NCI-H2196 (cell line): ENCODE data around the gene DBT.
"Not testable (repeated sequence)": the region's sequence is repeated elsewhere in the genome, so short reads cannot be mapped to it uniquely, and the experiment has no call there.

ENCODE experiments used
- DNase-seq: peaks from one replicate; lab custom pipeline; 2025; ENCODE audit not compliant: unreplicated experiment; lab: John Stamatoyannopoulos, UW

Gene DBT

DNA sequence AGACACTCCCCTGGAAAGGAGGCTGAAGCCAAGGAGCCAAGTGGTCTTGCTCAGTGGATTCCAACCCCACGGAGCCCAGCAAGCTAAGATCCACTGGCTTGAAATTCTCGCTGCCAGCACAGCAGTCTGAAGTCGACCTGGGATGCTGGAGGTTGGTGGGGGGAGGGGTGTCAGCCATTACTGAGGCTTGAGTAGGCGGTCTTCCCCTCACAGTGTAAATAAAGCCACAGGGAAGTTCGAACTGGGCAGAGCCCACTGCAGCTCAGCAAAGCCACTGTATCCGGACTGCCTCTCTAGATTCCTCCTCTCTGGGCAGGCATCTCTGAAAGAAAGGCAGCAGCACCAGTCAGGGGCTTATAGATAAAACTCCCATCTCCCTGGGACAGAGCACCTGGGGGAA, 49.6 kb downstream of the DBT start:
- DNase-seq: not testable (repeated sequence)

DNA sequence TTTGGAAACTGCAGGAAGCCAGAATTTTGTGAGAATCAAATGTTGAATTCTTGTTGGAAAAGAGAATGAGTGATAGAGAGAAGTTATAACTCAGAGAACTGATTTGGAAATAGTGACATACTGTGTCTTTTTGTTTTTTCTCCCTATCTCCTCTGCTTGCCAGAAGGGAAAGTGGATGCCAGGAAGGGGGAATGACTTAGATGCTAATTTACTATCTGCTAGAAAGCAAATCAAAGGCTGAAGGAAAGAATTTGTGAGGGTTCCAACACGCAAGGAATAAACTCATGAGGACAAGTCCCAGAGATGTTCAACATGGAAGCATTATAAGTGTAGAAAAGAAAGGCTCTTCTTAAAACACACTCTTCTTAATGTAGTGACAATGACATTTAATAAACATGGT, 51.0 kb downstream of the DBT start:
- DNase-seq: no peak

DNA sequence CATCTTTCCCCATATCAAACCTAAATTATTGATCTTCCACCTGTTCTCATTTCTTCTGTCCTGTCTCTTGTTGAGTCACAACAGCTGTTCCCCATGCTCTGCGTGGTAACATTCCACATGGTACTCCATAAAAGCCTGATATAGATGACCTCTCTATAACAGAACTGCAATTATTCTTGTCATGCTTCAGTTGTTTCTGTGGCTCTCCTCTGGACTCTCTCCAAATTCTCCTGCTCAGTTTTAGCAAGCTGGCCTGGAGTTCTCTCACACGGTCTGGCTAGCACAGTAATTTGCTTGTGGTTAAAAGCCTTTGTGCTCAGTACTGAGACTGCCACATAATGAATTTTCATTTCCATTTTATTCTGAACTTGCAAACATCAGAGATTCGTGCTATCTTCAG, 61.0 kb downstream of the DBT start:
- peak; percentile 78 for DNase-seq

DNA sequence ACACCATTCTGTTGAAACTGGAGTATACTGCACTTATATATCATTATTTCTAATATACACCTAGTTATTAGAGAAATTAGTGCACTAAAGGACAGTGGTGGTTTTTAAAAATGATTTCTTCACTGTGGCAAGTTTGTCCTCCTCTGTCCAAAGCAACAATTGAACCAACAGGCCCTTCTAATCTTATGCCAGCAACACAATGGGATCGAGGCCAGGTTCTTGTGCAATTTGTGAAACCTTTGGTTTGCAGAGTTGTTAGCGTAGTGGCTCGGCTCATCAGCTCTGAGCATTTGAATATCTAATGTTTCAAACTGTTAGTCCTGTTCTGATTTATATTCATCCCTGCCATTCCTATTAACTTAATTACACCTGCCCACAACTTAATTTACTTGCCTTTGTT, 61.7 kb downstream of the DBT start:
- DNase-seq: peak; percentile 40

DNA sequence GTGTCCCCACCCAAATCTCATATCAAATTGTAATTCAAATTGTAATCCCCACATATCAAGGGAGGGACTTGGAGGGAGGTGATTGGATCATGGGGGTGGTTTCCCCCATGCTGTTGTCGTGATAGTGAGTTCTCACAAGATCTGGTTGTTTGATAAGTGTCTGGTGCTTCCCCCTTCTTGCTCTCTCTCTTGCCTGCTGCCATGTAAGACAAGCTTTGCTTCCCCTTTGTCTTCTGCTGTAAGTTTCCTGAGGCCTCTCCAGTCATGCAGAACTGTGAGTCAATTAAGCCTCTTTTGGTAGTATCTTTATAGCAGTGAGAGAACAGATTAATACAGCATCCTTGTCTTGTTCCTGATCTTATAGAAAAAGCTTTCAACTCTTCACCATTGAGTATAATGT, 65.1 kb downstream of the DBT start:
- no peak for DNase-seq

DNA sequence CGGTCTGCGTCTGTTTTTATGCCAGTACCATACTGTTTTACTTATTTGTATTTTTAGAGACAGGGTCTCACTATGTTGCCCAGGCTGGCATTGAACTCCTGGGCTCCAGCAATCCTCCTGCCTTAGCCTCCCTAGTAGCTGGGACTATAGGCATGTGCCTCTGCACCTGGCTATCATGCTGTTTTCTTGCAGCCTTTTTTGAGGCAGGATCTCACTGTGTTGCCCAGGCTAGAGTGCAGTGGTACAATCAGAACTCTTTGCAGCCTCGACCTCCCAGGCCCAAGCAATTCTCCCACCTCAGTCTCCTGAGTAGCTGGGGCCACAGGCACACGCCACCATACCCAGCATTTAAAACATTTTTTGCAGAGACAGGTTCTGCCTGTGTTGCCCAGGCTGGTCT, 66.3 kb downstream of the DBT start:
- DNase-seq: no peak

DNA sequence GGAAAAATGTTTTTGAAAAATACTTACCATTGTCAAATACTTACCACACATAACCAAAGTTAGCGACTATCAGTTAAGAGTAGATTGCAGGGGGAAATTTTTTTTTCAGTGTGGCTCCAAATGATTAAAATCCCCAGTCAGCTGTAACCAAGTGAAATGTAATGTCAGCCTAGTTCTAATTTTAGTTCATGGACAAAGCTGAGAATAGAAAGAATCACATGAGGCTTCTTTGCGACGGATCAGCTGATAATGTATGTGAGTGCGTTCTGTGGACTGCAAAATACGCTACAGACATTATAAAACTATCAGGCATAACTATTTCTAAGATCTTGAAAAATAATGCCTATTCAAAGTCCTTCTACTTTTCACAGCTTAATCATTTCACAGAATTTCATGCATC, 71.5 kb downstream of the DBT start, which contains the start of gene LRRC39:
LRRC39 (minus strand) TSS at position 166 of the 400 bp plus-strand sequence. CDS start 9,740 bp downstream, outside the sequence.
- no peak for DNase-seq

DNA sequence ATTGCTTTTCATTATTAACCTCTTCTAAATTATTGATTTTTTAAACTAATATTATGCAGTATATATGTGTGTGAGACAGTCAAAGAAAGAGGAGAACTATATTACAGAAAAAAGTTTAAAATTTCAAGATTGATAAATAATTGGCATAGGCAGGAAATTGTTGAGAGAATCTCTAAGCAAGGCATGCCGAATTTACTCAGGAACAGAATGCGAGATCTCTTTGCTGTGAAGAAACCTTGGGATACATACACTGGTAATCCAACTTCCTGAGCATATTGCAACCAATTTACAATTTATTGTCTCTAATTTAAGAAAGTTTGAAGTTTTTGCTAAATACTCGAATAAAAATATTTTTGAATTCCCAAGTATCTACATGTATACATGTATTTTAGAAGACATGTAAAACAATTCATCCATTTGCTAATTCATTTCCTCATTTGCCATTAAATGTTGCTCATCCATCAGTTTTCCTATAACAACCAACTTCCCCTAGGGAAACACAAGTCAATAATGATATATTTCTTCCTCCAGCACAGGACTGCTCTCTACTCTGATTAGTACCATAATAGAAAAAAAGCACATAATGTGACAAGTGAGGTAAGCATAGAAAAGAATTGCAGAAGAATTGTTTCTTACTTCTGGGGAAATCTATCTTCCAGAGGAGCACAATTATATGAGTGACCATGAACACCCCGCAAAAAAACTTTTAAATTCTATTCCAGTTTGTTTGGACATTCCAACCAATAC, 72.2 kb downstream of the DBT start:
- DNase-seq: no peak

DNA sequence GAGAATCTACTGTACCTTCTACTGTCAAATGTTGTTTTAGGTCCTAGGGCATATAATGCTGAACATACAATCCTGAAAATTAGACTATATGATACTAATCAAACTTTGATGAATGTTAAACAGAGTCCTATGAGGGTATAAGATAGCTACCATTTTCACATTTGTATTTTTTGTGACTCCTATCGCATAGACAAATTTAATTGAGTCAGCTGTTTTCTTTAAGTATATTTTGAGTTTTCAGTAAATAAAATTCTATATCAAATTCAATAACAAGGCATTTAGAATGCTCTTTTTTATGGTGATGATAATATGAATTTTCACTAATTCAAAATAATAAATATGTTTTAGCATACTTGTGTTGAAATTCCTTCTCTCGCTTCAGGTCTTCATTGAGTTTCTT, 81.6 kb downstream of the DBT start:
- DNase-seq: no peak

DNA sequence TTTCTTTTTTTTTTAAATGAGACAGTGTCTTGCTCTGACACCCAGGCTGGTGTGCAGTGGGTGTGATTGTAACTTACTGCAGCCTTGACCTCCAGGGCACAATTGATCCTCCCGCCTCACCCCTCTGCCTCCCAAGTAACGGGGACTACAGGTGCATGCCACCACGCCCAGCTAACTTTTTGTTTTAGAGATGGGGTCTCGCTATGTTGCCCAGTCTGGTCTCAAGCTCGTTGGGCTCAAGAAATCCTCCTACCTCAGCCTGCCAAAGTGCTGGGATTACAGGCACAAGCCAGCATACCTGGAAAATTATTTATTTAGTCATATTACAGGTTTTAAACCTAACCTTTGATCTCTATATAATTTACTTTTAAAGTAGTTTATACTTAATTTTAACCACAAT, 84.9 kb downstream of the DBT start:
- DNase-seq: no peak

DNA sequence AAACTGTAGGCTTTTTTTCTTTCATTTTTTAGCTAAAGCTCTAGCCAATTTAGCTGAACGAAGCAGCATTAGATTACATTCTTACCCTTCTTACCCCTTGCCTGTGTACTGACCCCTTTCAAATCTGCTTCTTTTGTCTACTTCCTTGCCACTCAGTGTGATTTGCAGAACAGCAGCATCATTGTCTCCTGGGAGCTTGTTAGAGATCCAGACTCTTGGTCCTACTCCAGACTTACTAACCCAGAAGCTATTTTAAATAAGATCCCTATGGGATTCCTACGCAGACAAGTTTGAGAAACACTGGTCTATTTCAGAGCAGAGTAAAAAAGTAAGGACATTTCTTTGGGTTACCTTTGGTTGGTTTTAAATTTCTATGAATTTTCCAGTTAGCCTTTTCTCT, 85.4 kb downstream of the DBT start:
- DNase-seq: no peak

DNA sequence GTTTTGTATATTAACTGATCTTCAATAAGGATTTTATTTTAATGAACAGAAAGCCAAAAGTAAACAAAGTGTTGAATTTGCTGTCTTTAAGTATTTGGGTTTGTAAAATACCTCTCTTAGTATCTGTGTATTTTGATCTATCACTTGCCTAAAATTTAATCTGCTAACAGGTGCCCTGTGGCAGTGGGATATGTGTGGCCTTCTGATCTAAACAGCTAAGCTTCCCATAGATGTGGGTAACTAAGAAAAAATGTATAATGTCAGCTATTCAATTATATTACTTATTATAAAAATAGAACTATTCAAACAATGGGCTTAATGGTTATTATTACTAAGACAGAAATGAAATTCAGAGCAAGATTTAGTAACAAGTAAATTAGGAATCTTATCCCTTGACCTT, 86.8 kb downstream of the DBT start:
- no peak for DNase-seq

DNA sequence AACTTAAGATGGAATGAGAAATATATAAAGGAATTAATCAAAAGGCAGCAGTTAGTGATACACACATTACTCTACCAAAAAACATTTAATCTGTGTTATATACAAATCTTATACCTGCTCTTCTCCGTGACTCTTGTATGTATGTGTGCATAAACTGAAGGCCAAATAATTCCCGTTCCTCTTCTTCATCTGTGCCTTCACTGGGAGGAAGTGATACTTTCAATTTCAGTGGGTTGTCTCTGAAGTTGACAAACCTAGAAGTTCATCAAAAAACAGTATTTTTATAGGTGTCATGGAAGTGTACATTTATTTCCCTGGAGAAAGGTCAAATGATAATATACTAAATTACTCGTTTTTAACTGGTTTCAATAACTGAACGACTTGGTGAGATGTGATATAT, 97.4 kb downstream of the DBT start:
- no peak for DNase-seq

DNA sequence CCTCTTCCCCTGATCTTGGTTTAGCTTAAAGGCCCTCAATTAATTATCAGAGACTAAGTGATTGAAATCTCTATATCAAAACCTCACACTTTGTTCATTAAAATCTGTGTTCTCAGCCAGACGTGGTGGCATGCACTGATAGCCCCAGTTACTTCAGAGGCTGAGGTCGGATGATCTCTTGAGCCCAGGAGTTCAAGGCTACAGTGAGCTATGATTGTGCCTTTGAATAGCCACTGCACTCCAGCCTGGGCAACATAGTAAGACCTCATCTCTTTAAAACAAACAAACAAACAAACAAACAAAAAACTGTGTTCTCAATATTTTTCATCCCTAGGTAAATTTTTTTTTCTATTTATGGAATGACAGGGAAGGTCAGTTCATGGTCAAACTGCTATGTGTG, 98.0 kb downstream of the DBT start:
- no peak for DNase-seq

DNA sequence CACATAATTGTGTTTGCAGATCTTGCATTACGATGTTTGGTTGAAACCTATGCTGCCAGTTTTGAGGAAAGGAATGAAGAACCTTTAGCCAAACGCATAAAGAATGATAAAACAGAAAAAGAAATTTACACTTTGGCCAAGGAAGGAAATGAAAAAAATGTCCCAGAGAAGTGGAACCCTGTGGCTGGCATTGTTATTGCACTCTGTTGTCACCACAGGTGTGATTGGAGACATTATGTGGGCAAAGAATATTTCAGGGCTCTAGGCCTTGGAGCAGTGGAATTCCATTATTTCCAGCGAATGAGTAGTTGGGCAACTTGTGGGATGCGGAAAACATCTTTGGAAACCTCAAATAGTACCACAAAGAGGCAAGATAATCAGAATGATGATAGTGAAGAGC, 101.8 kb downstream of the DBT start:
- DNase-seq: no peak

DNA sequence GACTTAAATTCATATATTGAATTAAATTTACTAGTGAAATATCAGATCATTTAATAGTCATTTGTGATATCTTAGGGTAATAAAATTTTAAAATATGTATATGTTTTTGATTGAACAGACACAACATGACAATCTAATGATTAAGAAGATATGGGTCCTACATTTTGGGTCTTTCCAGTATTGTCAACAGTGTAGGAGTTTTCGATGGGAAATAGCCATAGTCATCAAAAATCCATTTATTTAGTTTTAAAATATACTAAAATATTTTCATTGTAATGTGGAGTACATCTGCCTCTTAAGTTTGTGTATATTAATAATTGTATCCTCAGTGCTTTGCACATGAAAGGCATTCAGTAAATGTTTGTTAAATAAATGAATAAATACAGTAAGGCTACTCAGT, 102.7 kb downstream of the DBT start:
- DNase-seq: no peak

DNA sequence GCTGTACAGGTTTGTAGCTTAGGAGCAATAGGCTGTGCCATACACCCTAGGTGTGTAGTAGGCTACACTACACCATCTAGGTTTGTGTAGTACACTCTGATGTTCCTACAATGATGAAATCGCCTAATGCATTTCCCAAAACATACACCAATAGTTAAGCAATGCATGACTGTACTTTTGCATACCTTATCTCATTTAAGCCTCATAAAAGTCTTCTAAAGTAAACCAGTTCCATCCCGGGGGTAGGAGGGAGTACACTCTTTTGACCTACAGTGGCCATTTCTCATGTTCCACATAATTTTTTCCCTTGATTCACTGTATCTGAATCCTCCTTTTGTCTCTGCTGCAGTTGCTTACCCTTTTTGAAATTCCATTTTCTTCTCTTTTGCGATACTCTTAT, 104.5 kb downstream of the DBT start:
- no peak for DNase-seq

DNA sequence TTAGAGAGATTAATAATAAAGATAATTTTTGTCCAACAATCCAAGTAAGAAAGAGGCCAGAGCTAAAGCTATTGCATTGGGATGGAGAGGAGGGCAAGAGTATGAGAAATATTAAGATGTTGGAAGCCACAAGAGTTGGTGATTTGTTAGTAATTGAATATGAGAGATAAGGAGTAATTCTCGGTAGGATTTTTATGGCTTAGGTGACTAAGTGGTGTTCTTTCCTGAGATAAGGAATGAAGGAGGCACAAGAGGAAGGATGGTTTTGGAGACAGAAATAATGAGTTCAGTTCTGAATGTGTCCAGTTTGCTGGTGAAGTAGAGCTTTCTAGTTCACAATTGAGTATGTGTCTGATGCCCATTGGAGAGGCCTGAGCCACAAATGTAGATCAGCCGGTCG, 107.3 kb downstream of the DBT start:
- DNase-seq: no peak

DNA sequence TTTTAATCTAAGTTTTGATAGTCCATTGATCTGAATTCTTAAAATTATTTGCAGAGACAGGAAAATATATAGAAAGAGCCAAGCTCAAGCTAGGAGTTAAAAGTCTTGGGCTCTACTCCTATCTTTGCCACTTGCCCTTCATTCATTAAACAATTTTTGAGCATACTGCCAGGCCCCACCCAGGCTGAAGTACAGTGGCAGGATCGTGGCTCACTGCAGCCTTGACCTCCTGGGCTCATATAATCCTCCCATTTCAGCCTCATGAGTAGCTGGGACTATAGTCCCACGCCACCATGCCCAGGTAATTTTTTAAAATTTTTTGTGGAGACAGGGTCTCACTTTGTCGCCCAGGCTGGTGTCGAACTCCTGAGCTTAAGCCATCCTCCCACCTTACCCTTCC, 108.4 kb downstream of the DBT start:
- DNase-seq: no peak

DNA sequence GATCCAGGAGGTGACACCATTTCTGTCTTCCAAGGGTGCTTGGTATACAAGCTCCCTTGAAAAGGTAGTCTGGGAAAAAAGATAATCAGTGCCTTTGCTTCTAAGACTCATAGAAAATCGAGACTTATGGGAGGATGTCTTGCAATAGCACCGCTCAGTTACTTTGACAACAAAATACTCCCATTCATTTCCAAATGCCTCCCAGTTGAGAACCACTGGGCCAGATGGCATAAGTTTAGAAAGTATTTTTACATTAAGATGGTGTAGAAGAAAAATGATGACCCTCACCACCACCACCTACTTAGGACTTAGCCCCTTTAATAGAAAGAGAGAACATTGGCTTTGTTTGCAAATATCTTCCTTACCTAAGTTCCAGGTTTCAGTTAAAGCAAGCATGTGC, 112.0 kb downstream of the DBT start:
- no peak for DNase-seq
